ENCODE data around the gene F11R.
"Not testable (repeated sequence)": the region's sequence is repeated elsewhere in the genome, so short reads cannot be mapped to it uniquely, and the experiment has no call there.

Gene F11R

DNA sequence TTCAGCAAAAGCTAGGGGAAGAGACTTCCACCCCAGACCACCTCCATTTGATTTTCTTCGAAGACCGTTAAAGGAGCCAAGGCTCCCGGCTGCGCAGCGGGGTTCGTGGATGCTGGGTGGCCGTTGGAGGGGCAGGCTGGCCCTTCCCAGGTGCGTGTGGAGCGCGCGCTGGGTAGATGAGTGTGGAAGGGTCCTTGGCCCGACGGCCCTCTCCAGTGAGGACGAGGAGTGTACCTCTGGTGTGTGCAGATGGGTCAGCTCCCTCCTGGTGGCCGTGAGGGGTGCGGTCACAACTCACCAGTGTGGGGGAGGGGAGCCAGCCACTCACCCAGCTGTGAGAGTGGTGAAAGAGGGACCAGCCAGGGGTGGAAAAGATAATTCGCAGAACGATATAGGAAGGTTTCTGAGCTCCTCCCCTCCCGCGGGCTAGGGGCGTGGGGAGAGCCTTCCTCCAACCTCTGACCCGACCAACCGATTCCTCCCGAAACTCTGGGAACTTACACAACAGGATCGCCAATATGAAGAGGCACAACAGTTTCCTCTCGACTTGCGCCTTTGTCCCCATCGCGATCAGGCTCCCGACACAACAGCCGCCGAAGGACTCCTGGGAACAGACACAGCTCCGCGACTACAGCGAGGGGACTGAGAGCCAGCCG is at the start of gene F11R:
Gene F11R, minus strand, starts transcription at position 644 of the 656 bp plus-strand sequence. Its CDS starts 79 bp downstream, at position 565.
- DNase-seq (ENCODE audit: low spot score), result peak; percentile 58

GRCh38 chr1:161069731-161070270 is 48.8 kb upstream of the F11R start, which contains the start of gene ARHGAP30:
TSS of gene ARHGAP30 (minus strand) at chr1:161069891. CDS start at chr1:161069624, 267 bp downstream.
- DNase-seq (ENCODE audit: low spot score), result no peak

DNA sequence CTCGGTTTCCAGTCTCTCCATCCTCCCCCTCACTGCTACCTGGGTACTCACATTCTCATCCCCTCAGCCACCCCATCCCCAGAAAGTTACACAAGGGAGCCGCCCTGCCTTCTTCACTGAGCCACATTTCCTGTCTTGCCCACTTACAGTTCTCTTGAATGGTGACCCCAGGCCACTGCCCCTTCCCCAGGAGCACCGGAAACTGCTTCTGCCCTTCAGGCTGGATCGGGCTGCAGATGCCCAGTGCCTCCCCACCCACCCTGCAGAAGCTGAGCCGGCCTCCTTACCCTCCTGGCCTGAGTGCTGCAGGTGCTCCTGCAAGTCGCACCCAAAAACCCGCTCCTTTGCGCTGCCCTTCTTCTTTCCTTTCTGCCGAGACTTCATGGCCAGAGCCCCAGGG is 48.3 kb upstream of the F11R start:
- DNase-seq (ENCODE audit: low spot score), result no peak

DNA sequence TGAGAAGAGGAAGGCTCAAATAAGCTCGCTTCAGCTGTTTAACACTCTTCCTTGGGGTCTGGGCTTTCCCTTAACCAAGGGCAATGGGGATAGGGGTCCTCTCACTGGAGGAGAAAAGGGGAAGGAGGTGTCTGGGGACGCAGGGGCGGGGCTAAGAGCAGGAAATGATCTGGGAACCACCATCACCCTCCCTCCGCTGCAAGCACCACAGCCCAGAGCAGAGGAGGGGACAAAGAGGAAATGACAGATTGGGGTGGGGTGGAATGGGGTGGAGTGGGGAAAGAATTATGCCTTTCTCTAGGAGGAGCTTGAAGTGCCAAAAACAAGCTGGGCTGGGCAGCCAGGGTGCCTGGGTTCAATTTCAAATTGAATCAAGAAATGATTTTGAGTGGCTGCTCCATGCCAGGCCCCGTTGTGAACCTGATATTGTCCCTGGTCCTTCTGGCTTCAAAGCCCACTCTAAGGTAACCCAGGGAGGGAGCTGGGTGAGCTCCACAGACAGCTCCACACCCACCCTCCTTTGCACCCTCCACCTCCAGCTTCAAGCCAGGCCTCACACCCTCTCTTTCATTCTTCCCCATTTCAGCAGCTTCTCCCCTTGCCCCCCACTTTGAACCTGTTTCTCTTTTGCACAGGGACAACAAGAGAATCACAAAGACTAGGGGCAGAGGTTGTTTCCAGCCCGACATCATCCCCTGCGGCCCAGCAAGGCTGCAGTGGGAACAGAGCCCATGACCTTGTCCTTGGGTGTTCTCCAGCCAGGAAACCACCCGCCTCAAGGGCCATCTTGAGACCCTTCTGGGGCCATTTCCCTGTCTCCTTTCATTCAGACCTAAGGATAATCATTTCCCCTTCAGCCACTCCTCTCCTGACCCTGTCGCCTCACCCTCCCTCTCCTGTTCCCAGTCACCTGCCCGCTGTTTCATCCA is 47.6 kb upstream of the F11R start:
- no peak for DNase-seq (ENCODE audit: low spot score)

DNA sequence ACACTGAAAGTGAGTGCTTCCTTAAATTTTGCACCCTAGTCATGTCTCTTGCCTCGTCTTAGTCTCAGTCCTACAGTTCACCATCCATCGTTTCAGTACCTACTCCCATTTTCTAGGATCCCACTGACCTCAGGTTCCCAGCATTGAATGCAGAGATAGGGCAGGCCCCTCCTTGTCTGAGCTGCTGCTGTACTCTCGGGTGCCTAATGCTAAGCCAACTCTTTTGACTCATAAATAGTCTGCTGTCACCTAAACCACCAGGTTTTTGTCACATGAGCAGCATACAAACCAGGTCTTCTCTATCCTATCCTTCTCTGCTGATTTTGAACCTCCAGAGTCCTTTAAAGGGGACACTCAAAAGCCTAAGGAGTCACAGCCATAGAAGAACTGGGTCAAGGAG is 45.7 kb upstream of the F11R start:
- DNase-seq (ENCODE audit: low spot score), result no peak

- not testable (repeated sequence) for DNase-seq (ENCODE audit: low spot score)
Measured at GRCh38 chr1:161065681-161066080, 44.7 kb upstream of the F11R start.

DNA sequence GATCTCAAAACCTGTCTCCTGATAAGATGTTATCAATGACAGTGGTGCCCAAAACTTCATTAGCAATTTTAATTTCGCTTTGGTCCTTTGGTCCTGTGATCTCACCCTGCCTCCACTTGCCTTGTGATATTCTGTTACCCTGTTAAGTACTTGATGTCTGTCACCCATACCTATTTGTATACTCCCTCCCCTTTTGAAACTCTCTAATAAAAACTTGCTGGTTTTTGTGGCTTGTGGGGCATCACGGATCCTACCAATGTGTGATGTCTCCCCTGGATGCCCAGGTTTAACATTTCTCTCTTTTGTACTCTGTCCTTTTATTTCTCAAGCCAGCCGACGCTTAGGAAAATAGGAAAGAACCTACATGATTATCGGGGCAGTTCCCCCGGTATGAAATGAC is 43.0 kb upstream of the F11R start:
- not testable (repeated sequence) for DNase-seq (ENCODE audit: low spot score)

- DNase-seq (ENCODE audit: low spot score), result no peak
Measured at GRCh38 chr1:161061419-161061818, 40.5 kb upstream of the F11R start.

DNA sequence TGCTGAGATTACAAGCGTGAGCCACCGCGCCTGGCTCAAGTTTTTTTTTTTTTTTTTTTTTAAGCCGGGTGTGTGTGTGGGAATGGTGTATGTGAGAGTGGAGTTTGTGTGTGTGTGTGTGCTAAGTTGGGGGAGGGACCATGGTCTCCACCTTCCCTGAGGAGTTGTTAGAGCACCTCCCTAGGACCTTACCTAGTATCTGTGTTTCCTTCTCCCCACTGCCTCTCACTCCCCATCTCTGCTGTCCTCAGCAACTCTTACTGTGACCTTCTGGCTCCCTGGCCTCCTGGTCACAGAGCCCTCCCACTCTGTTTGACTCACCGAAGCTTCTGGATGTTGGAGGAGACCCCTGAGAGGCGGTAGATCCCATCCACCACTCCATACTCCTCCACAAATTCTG is 38.3 kb upstream of the F11R start:
- no peak for DNase-seq (ENCODE audit: low spot score)

- peak; percentile 26 for DNase-seq (ENCODE audit: low spot score)
Measured at GRCh38 chr1:161054805-161055204, 33.9 kb upstream of the F11R start.

DNA sequence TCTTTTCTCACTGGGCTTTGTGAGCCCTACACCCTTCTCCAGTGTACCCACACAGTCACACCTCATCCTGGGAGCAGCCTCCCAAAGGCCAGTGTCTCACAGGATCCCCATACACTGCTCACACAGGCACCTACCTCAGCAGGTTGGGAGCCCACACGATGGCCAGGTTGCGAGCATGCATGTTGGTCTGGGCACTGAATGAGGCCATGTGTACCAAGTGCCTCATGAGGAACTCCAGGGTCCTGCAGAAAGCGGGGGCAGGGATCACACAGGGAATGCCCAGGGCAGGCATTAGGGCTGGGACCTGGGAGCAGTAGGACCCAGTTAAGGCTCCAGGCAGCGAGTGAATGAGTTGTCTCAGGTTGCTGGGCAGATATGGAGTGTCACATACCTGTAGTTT is 33.3 kb upstream of the F11R start:
- DNase-seq (ENCODE audit: low spot score), result peak; percentile 30

- no peak for DNase-seq (ENCODE audit: low spot score)
Measured at GRCh38 chr1:161052899-161053298, 31.9 kb upstream of the F11R start.

GRCh38 chr1:161051219-161051618 is 30.3 kb upstream of the F11R start:
- DNase-seq (ENCODE audit: low spot score), result peak; percentile 15

DNA sequence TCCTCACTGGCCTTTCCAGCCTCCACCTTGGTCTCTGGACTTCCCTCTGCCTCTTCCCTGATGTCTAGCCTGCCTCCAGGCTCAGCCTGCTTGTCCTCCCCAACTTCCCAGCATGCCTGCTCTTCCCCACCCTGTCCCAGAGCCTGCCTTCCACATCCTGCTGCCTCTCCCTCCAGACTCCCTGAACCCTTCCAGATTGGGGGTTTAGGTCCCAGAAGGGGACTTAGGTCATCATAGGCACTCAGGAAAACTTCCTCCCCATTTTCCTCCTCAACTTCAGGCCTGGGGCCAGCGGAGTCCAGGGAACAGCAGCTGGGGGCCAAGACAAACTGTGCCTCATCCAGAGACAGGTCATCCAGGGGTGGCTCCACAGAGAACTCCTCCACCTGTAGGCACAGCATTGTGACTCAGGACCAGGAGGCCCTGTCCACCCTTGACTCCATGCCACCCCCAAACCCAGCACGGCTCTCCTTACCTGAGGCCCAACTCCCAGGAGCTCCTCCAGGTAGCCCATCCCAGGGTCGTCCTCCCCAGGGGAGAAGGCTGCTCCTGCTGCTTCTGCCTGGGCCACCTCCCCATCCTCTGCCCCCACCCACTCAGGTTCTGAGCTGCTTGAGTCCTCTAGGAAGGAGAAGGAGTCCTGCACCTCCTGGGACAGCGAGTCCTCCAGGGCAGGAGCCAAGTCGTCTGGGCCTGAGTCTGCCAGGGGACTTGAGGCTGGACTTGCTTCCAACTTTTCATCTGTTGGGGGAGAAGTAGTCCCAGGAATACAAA is 28.2 kb upstream of the F11R start:
- peak; percentile 29 for DNase-seq (ENCODE audit: low spot score)

DNA sequence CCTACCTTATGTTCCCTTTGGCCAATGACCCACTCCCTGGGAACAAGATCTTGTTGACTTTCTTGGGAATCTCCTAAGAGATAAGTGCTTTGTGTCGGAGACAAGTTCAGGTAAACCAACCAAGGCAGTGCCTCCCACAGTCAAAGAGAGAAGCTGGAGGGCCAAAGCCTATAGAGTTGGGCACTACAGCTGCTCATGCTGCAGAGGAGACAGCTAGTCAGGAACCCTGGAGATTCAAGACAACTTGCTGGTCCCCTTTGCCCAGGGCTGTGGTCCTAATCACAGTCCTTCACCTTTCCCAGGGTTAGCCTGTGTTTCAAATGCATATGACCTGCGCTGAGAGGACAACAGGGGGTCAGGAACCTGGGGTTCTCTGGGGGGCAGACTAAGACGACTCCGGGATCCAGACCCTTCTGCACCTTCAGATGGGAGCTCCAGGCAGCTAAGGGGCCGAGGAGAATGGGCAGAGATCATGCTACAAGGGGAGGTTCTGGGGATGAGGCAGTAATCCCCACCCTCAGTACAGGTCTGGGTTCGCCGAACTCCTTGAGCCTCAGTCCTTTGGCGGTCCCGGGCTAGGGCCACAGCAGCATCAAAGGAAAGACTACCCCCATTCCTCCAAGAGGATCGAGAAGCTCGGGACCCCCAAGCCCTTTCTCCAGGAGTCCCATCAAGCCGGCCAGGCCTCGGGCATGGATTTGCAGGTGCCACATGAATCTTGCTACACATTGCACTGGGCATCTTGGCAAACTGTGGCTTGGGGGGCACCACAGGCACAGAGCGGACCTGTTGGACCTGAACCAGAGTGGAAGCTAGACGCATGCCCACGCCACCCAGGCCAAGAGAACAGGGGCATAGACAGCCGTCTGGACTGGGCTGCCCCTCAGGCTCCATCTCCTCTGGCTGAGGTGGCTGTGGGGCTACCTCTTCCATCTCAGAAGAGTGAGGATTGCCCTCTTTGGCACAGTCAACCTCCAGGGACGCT is 26.8 kb upstream of the F11R start:
- peak; percentile 15 for DNase-seq (ENCODE audit: low spot score)

DNA sequence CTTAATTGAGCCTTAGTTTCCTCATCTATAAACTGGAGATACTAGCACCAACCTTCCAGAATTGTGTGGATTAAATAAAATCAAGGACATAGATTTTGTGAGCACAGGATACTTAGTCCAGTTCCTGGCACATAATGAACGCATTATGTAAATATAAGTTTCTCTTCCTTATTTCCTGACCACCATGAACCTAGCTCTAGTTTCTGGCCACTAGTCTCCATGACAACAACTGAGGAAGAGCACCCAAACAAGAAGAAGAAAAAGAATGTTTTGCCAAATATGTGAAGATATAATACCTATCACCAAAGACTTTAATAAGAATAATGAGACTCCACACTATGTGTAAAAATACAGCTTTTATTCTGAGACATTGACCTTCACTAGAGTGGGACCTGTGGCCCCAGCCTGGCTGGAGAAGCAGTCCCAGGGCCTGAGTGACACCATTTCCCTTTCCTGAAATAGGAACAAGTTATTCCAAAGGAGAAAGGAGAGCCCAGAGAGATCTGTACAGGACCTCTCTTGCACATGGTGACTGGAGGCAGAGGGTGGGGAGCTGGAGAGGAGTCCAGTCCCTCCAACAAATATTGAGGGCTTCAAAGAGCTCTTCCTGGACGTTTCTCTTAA is 25.8 kb upstream of the F11R start:
- no peak for DNase-seq (ENCODE audit: low spot score)

DNA sequence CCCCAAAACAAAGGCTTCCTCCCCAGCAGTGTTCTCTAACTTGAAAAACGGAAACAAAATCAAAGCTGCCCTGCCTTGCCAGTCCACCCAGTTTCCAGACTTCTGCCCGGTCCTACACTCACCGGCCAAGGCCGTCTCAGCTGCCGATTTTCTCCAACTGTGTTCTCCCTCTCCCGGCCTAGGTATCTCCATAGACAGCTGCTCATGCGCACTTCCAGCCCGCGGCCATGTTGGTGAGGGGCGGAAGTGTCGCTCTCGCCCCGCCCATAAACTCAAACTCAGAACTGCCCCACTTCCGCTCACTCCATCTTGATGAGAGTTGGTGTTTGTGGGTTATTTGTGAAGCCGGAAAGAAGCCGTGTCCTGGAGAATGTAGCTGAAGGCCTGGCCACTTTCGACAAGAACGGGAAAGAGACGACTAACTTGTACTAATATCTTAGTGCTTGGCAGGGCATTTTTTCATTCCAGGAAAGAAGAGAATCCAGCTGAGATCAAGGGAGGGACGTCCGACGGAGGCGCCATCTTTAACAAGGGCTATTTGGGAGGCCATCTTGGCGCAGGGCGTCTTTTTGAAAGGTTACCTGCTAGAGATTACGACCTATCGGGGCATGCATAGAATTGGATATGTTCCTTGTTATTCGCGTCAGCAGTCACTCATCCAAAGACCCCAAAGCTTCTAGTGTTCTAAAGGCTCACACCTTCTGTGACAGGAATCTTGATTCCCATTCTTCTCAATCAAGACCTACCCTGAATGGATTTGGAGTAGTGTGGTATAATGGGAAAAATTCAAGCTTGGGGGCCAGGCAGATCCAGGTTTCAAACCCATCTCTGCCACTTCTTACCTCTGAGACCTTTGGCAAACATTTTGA is 25.0 kb upstream of the F11R start, which contains the start of gene USF1:
Gene USF1, minus strand, starts transcription at position 242 of the 869 bp plus-strand sequence. CDS start 2,702 bp downstream, outside the sequence.
- peak; percentile 95 for DNase-seq (ENCODE audit: low spot score)

DNA sequence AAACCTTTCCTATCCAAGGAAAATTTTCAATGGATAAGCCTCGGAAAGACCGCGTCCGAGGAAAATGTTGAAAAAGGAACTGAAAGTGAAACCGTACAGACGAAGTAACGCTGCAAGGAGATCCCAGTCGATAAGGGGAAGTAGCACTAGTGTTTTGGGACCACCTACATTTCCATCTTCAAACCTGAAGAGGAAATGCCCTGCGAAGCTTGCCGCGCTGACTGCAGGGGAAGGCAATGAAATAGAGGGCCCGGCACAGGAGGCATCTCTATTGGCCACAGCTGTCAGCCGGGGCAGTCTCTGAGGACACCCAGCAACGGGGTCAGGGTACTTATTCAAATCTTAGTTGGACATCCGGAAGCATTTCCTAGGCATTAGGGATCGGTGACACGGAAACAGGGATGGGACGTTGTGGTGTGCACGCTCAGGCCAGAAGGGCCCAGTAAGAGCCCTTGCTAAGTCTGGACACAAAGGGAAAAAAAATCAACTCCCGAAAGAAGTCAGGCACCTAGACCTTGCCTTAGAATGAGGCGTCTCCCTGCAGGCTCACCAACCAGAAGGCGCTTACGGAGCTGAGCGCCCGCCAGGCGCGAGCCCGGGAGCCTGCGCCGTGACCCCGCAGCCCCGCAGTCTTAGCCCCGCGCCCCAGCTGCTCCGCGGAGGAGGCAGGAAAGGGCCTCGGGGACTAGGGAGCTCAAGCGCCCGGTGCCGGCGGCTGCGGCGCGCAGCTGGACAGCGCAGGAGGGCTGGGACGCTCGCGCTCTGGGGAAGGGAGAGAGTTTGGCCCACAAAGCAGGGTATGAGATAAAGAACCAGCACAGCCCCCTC is 24.2 kb upstream of the F11R start:
- peak; percentile 85 for DNase-seq (ENCODE audit: low spot score)
